ENCODE measurements around the gene DPF3. TPM values are rescaled to one million over a fixed set of nuclear protein-coding genes. Genes with fewer than 3 reads are reported as not detected.
A peak's percentile ranks its signal among the peaks of the same experiment; 100 is the strongest.

DPF3 gene
- total and polyA plus RNA-seq, 2 experiments from 2014 or later = 6.8 to 7.9 TPM

DNA sequence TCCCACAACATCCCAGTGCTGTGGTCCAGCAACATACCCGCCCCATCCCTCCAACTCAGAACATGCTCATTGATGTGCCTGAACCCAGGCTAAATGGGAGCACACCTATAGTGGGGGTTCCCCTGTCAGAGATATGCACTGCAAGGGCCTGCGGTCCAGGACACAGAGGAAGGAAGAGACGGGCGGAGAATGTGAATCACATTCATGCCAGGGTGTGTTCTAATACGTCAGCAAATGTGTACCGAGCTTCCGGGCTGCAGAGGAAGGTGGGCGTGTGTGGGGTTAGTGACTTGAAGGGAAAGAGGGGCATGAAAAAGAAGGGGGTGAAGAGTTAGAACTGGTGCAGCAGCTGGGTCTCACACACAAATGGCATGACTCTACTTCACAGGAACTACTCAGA lies 83.7 kb downstream of the DPF3 start:
- no peaks in the 10 kb centered on the region for H3K9me2 ChIP-seq (ENCODE audit: insufficient read depth)
- no peaks in the 10 kb centered on the region for H4K20me1 ChIP-seq (ENCODE audit: insufficient read depth)
- no peaks in the 10 kb centered on the region for H3K36me3 ChIP-seq (ENCODE audit: low read depth)
- H3K9me3 ChIP-seq (ENCODE audit: low read depth) = no peaks in the 10 kb centered on the region
- H3K9ac ChIP-seq = no peak overlapping the region
- TF ChIP-seq EZH2 (IDR thresholded peaks at IDR 0.05; ENCODE audit: insufficient read depth, poor library complexity, severe bottlenecking) = no peak
- no peak for TF ChIP-seq EZH2phosphoT487 (IDR thresholded peaks at IDR 0.05; ENCODE audit: insufficient read depth, low read depth)
- no peak overlapping the region for H3K4me3 ChIP-seq
- H2AFZ ChIP-seq = no peak overlapping the region
- H3K27me3 ChIP-seq (replicated peaks; ENCODE audit: insufficient read depth) = no peaks in the 10 kb centered on the region
- 0 out of 2 replicates have a peak, but pooled peaks cover 8% of the 10 kb centered on the region for H3F3A ChIP-seq (ENCODE audit: insufficient read depth)
- H3K79me2 ChIP-seq (ENCODE audit: insufficient read depth) = peaks cover 96% of the 10 kb centered on the region
- no peak overlapping the region for H3K27ac ChIP-seq
- in situ Hi-C loops (cut with MboI) = no loop called here
- DNase-seq = peak; percentile 61
- 41 to 47% methylated on average over 8 of the region's 8 CpGs for WGBS, 2 experiments (ENCODE audit: low coverage in 1 of 2, low lambda C conversion rate in 2 of 2, missing lambda C conversion rate in 2 of 2)
- H3K4me2 ChIP-seq (ENCODE audit: unreplicated experiment) = no peak overlapping the region
- peaks cover 15% of the 10 kb centered on the region; the same call in 1 of the 2 replicates for H3K4me1 ChIP-seq (ENCODE audit: insufficient read depth)

- Histone ChIP-seq H3F3A (ENCODE audit: insufficient read depth) (0 out of 2 replicates have a peak, but pooled peaks cover 4% of the 10 kb centered on the region), H3K4me3 (no peak overlapping the region), H3K27ac (no peak overlapping the region), H3K9me2 (ENCODE audit: insufficient read depth) (no peaks in the 10 kb centered on the region), H3K9ac (no peak overlapping the region), H3K79me2 (ENCODE audit: insufficient read depth) (peaks cover 90% of the 10 kb centered on the region), H3K27me3 (replicated peaks; ENCODE audit: insufficient read depth) (no peaks in the 10 kb centered on the region), H3K9me3 (ENCODE audit: low read depth) (no peaks in the 10 kb centered on the region), H4K20me1 (ENCODE audit: insufficient read depth) (no peaks in the 10 kb centered on the region), H2AFZ (no peak overlapping the region), H3K4me2 (ENCODE audit: unreplicated experiment) (no peak overlapping the region), H3K36me3 (ENCODE audit: low read depth) (no peaks in the 10 kb centered on the region), H3K4me1 (ENCODE audit: insufficient read depth) (peaks cover 20% of the 10 kb centered on the region; the same call in 1 of the 2 replicates)
- DNase-seq = no peak
- TF ChIP-seq EZH2phosphoT487 (IDR thresholded peaks at IDR 0.05; ENCODE audit: insufficient read depth, low read depth) (no peak), EZH2 (IDR thresholded peaks at IDR 0.05; ENCODE audit: insufficient read depth, poor library complexity, severe bottlenecking) (no peak)
- in situ Hi-C loops (cut with MboI) = no loop called here
- 48 to 72% methylated on average over 6 of the region's 6 CpGs for WGBS, 2 experiments (ENCODE audit: low coverage in 1 of 2, low lambda C conversion rate in 2 of 2, missing lambda C conversion rate in 2 of 2)
Observed at GRCh38 chr14:72809063-72809462, 84.8 kb downstream of the DPF3 start.

DNA sequence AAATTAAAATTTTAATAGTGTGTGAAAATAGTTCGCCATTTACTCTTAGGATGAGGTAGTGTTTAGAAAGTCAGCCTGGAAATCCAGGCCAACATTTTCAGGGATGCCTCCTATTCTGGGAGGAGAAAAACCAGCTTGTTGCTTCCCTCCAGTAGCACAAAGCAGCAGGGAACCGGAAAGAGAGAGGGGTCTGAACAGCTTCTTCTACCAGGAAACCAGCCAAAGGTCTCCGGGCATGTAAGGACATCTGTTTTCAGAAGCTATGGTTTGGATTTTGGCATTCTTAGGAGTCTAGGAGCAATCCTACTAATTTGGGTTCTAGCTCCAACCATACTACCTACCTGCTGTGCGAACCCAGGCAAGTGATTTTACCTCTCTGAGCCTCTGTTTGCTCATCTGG lies 85.3 kb downstream of the DPF3 start:
- Histone ChIP-seq H3K4me1 (ENCODE audit: insufficient read depth) (peaks cover 20% of the 10 kb centered on the region; the same call in 1 of the 2 replicates), H4K20me1 (ENCODE audit: insufficient read depth) (no peaks in the 10 kb centered on the region), H3K27me3 (replicated peaks; ENCODE audit: insufficient read depth) (no peaks in the 10 kb centered on the region), H3K79me2 (ENCODE audit: insufficient read depth) (peaks cover 90% of the 10 kb centered on the region), H2AFZ (no peak overlapping the region), H3K4me2 (ENCODE audit: unreplicated experiment) (no peak overlapping the region), H3K9me3 (ENCODE audit: low read depth) (no peaks in the 10 kb centered on the region), H3K4me3 (no peak overlapping the region), H3K9me2 (ENCODE audit: insufficient read depth) (no peaks in the 10 kb centered on the region), H3K9ac (no peak overlapping the region), H3F3A (ENCODE audit: insufficient read depth) (peaks cover 6% of the 10 kb centered on the region; the same call in 1 of the 2 replicates), H3K27ac (no peak overlapping the region), H3K36me3 (ENCODE audit: low read depth) (no peaks in the 10 kb centered on the region)
- 53 to 65% methylated on average over 4 of the region's 4 CpGs for WGBS, 2 experiments (ENCODE audit: low coverage in 1 of 2, low lambda C conversion rate in 2 of 2, missing lambda C conversion rate in 2 of 2)
- DNase-seq = no peak
- in situ Hi-C loops (cut with MboI) = no loop called here
- no peak for TF ChIP-seq EZH2phosphoT487 (IDR thresholded peaks at IDR 0.05; ENCODE audit: insufficient read depth, low read depth)
- no peak for TF ChIP-seq EZH2 (IDR thresholded peaks at IDR 0.05; ENCODE audit: insufficient read depth, poor library complexity, severe bottlenecking)

- no peak overlapping the region for H3K27ac ChIP-seq
- in situ Hi-C loops (cut with MboI) = no loop called here
- no peaks in the 10 kb centered on the region for H3K9me3 ChIP-seq (ENCODE audit: low read depth)
- H3K4me2 ChIP-seq (ENCODE audit: unreplicated experiment) = no peak overlapping the region
- no peaks in the 10 kb centered on the region for H3K9me2 ChIP-seq (ENCODE audit: insufficient read depth)
- peaks cover 32% of the 10 kb centered on the region for H3F3A ChIP-seq (ENCODE audit: insufficient read depth)
- no peak for DNase-seq
- H3K27me3 ChIP-seq (replicated peaks; ENCODE audit: insufficient read depth) = no peaks in the 10 kb centered on the region
- H3K4me1 ChIP-seq (ENCODE audit: insufficient read depth) = peaks cover 18% of the 10 kb centered on the region
- no peaks in the 10 kb centered on the region for H3K36me3 ChIP-seq (ENCODE audit: low read depth)
- WGBS, 2 experiments (ENCODE audit: low coverage in 1 of 2, low lambda C conversion rate in 2 of 2, missing lambda C conversion rate in 2 of 2) = 60 to 73% methylated on average over 3 of the region's 3 CpGs
- no peak overlapping the region for H3K9ac ChIP-seq
- no peak overlapping the region for H2AFZ ChIP-seq
- TF ChIP-seq EZH2 (IDR thresholded peaks at IDR 0.05; ENCODE audit: insufficient read depth, poor library complexity, severe bottlenecking) (no peak), EZH2phosphoT487 (IDR thresholded peaks at IDR 0.05; ENCODE audit: insufficient read depth, low read depth) (no peak)
- no peaks in the 10 kb centered on the region for H4K20me1 ChIP-seq (ENCODE audit: insufficient read depth)
- H3K79me2 ChIP-seq (ENCODE audit: insufficient read depth) = peaks cover 69% of the 10 kb centered on the region
- no peak overlapping the region for H3K4me3 ChIP-seq
Observed at GRCh38 chr14:72802588-72802946, 91.3 kb downstream of the DPF3 start.

Data from GM23248 (cell line).